Measurements from ENCODE around the gene C1QL1. TPM values are rescaled to one million over a fixed set of nuclear protein-coding genes. Genes with fewer than 3 reads are reported as not detected.

Gene C1QL1
- polyA plus RNA-seq, 1 donor from 2014 or later = 0.19 TPM

- Histone ChIP-seq H3K9me3 (ENCODE audit: low read length) (no peaks in the 10 kb centered on the region), H3F3A (ENCODE audit: insufficient read depth, low read length, poor library complexity, severe bottlenecking) (no peaks in the 10 kb centered on the region), H2AFZ (ENCODE audit: low read depth, low read length) (no peak overlapping the region), H3K27me3 (ENCODE audit: insufficient read depth, low read depth, low read length) (peaks cover 67% of the 10 kb centered on the region), H3K4me3 (ENCODE audit: low read length) (no peak overlapping the region), H3K9me2 (ENCODE audit: insufficient read depth, low read length) (no peaks in the 10 kb centered on the region), H4K20me1 (ENCODE audit: insufficient read depth) (no peaks in the 10 kb centered on the region), H3K27ac (ENCODE audit: low read length) (no peak overlapping the region), H3K4me2 (ENCODE audit: low read length) (no peak overlapping the region), H3K79me2 (replicated peaks; ENCODE audit: insufficient read depth, low read length) (no peaks in the 10 kb centered on the region), H3K36me3 (ENCODE audit: insufficient read depth, low read length) (no peaks in the 10 kb centered on the region), H3K9ac (ENCODE audit: low read length) (no peak overlapping the region)
- TF ChIP-seq MXI1 (conservative IDR thresholded peaks at IDR 0.05; ENCODE audit: poor library complexity, severe bottlenecking) = no peak
- no peak for TF ChIP-seq EZH2 (IDR thresholded peaks at IDR 0.05; ENCODE audit: borderline replicate concordance, insufficient read depth, low read length, poor library complexity, severe bottlenecking)
- TF ChIP-seq RAD21 (conservative IDR thresholded peaks at IDR 0.05) = no peak
- no peak for TF ChIP-seq SMC3 (conservative IDR thresholded peaks at IDR 0.05; ENCODE audit: poor library complexity)
- no peak for TF ChIP-seq REST (IDR thresholded peaks at IDR 0.05; ENCODE audit: borderline replicate concordance)
- no peak for TF ChIP-seq CTCF (IDR thresholded peaks at IDR 0.05; ENCODE audit: poor library complexity, severe bottlenecking)
- no peak for TF ChIP-seq EP300 (conservative IDR thresholded peaks at IDR 0.05; ENCODE audit: poor library complexity, severe bottlenecking)
- TF ChIP-seq TAF1 (IDR thresholded peaks at IDR 0.05; ENCODE audit: low read depth) = no peak
- TF ChIP-seq POLR2AphosphoS5 (IDR thresholded peaks at IDR 0.05) = no peak
Measured at GRCh38 chr17:44967907-44968224, 237 bp downstream of the C1QL1 start.

- Histone ChIP-seq H3K9me2 (ENCODE audit: insufficient read depth, low read length) (no peaks in the 10 kb centered on the region), H3F3A (ENCODE audit: insufficient read depth, low read length, poor library complexity, severe bottlenecking) (no peaks in the 10 kb centered on the region), H3K4me2 (ENCODE audit: low read length) (no peak overlapping the region), H4K20me1 (ENCODE audit: insufficient read depth) (no peaks in the 10 kb centered on the region), H3K27ac (ENCODE audit: low read length) (no peak overlapping the region), H2AFZ (ENCODE audit: low read depth, low read length) (no peak overlapping the region), H3K4me3 (ENCODE audit: low read length) (no peak overlapping the region), H3K27me3 (ENCODE audit: insufficient read depth, low read depth, low read length) (peaks cover 67% of the 10 kb centered on the region), H3K79me2 (replicated peaks; ENCODE audit: insufficient read depth, low read length) (no peaks in the 10 kb centered on the region), H3K9me3 (ENCODE audit: low read length) (no peaks in the 10 kb centered on the region), H3K36me3 (ENCODE audit: insufficient read depth, low read length) (no peaks in the 10 kb centered on the region), H3K9ac (ENCODE audit: low read length) (no peak overlapping the region)
- no peak for TF ChIP-seq SMC3 (conservative IDR thresholded peaks at IDR 0.05; ENCODE audit: poor library complexity)
- TF ChIP-seq POLR2AphosphoS5 (IDR thresholded peaks at IDR 0.05) = no peak
- no peak for TF ChIP-seq CTCF (IDR thresholded peaks at IDR 0.05; ENCODE audit: poor library complexity, severe bottlenecking)
- peak; percentile 59 for TF ChIP-seq EZH2 (IDR thresholded peaks at IDR 0.05; ENCODE audit: borderline replicate concordance, insufficient read depth, low read length, poor library complexity, severe bottlenecking)
- TF ChIP-seq RAD21 (conservative IDR thresholded peaks at IDR 0.05) = no peak
- no peak for TF ChIP-seq REST (IDR thresholded peaks at IDR 0.05; ENCODE audit: borderline replicate concordance)
Measured at GRCh38 chr17:44967026-44967906, 837 bp downstream of the C1QL1 start.

All from neural cell (in vitro differentiated cells).